Effector memory CD4-positive, alpha-beta T cell (primary cell): ENCODE data around the gene SCN10A.
A peak's percentile ranks its signal among the peaks of the same experiment; 100 is the strongest.

Experiments
- DNase-seq, 3 donors: peaks; one replicate each; pipeline ENCODE4 v3.0.0-alpha.2; 2020
- H3K27ac ChIP-seq: 2 replicates; pipeline ENCODE4 v1.7.0; 2013; ENCODE audit warnings: mild to moderate bottlenecking, low read length, moderate library complexity; ENCODE audit not compliant: insufficient read depth, poor library complexity, severe bottlenecking
- H3K27me3 ChIP-seq: replicated peaks from 2 replicates; pipeline ENCODE4 v1.7.0; 2013; ENCODE audit warnings: mild to moderate bottlenecking, low read length; ENCODE audit not compliant: insufficient read depth, control insufficient read depth, poor library complexity, severe bottlenecking
- H3K36me3 ChIP-seq: 2 replicates; pipeline ENCODE4 v1.7.0; 2013; ENCODE audit warnings: mild to moderate bottlenecking, low read length, moderate library complexity; ENCODE audit not compliant: control insufficient read depth, insufficient read depth
- H3K4me1 ChIP-seq: 2 replicates; pipeline ENCODE4 v1.7.0; 2013; ENCODE audit warnings: low read length, mild to moderate bottlenecking; ENCODE audit not compliant: control insufficient read depth, insufficient read depth, poor library complexity, severe bottlenecking
- H3K4me3 ChIP-seq: 2 replicates; pipeline ENCODE4 v1.7.0; 2013; ENCODE audit warnings: low read length, low read depth, mild to moderate bottlenecking; ENCODE audit not compliant: insufficient read depth, poor library complexity, severe bottlenecking
- H3K9me3 ChIP-seq: 2 replicates; pipeline ENCODE4 v1.7.0; 2013; ENCODE audit warnings: mild to moderate bottlenecking, low read length, moderate library complexity; ENCODE audit not compliant: control insufficient read depth

SCN10A gene

GRCh38 chr3:38669668-38670067 is 146.3 kb downstream of the SCN10A start:
- Histone ChIP-seq H3K36me3 (no peaks in the 10 kb centered on the region), H3K27ac (no peak overlapping the region), H3K27me3 (peaks cover 3% of the 10 kb centered on the region), H3K4me3 (no peak overlapping the region), H3K9me3 (no peaks in the 10 kb centered on the region), H3K4me1 (no peaks in the 10 kb centered on the region)
- no peak for DNase-seq

GRCh38 chr3:38662544-38662943 is 153.5 kb downstream of the SCN10A start:
- Histone ChIP-seq H3K27me3 (no peaks in the 10 kb centered on the region), H3K4me3 (no peak overlapping the region), H3K36me3 (no peaks in the 10 kb centered on the region), H3K27ac (no peak overlapping the region), H3K9me3 (no peaks in the 10 kb centered on the region), H3K4me1 (no peaks in the 10 kb centered on the region)
- DNase-seq = no peak

- Histone ChIP-seq H3K27ac (no peak overlapping the region), H3K9me3 (no peaks in the 10 kb centered on the region), H3K36me3 (no peaks in the 10 kb centered on the region), H3K4me3 (no peak overlapping the region), H3K27me3 (peaks cover 11% of the 10 kb centered on the region), H3K4me1 (no peaks in the 10 kb centered on the region)
- DNase-seq = no peak
Measured at GRCh38 chr3:38658841-38659240, 157.2 kb downstream of the SCN10A start.

GRCh38 chr3:38657369-38657768 is 158.6 kb downstream of the SCN10A start:
- H3K36me3 ChIP-seq = no peaks in the 10 kb centered on the region
- no peak overlapping the region for H3K4me3 ChIP-seq
- no peaks in the 10 kb centered on the region for H3K4me1 ChIP-seq
- no peaks in the 10 kb centered on the region for H3K9me3 ChIP-seq
- H3K27me3 ChIP-seq = peaks cover 11% of the 10 kb centered on the region
- no peak overlapping the region for H3K27ac ChIP-seq
- no peak for DNase-seq

GRCh38 chr3:38655708-38656300 is 160.2 kb downstream of the SCN10A start:
- no peak overlapping the region for H3K4me3 ChIP-seq
- no peak for DNase-seq
- H3K27ac ChIP-seq = no peak overlapping the region
- peaks cover 11% of the 10 kb centered on the region for H3K27me3 ChIP-seq
- H3K9me3 ChIP-seq = no peaks in the 10 kb centered on the region
- no peaks in the 10 kb centered on the region for H3K4me1 ChIP-seq
- no peaks in the 10 kb centered on the region for H3K36me3 ChIP-seq

- Histone ChIP-seq H3K27me3 (peaks cover 15% of the 10 kb centered on the region), H3K27ac (no peak overlapping the region), H3K9me3 (no peaks in the 10 kb centered on the region), H3K4me3 (no peak overlapping the region), H3K4me1 (peaks cover 3% of the 10 kb centered on the region), H3K36me3 (no peaks in the 10 kb centered on the region)
- DNase-seq = no peak
Measured at GRCh38 chr3:38653685-38654537, 162.1 kb downstream of the SCN10A start.

- Histone ChIP-seq H3K4me3 (no peak overlapping the region), H3K27ac (no peak overlapping the region), H3K9me3 (no peaks in the 10 kb centered on the region), H3K27me3 (peaks cover 20% of the 10 kb centered on the region), H3K36me3 (no peaks in the 10 kb centered on the region), H3K4me1 (peaks cover 7% of the 10 kb centered on the region)
- no peak for DNase-seq
Measured at GRCh38 chr3:38652934-38653333, 163.1 kb downstream of the SCN10A start.

- Histone ChIP-seq H3K36me3 (no peaks in the 10 kb centered on the region), H3K27me3 (peaks cover 12% of the 10 kb centered on the region), H3K4me1 (peaks cover 7% of the 10 kb centered on the region), H3K4me3 (no peak overlapping the region), H3K27ac (no peak overlapping the region), H3K9me3 (no peaks in the 10 kb centered on the region)
- DNase-seq = peak; percentile 30 to 47 (median 36)
Measured at GRCh38 chr3:38651153-38651789, 164.7 kb downstream of the SCN10A start.

GRCh38 chr3:38650248-38650951 is 165.6 kb downstream of the SCN10A start:
- no peak for DNase-seq
- H3K27ac ChIP-seq = no peak overlapping the region
- no peaks in the 10 kb centered on the region for H3K36me3 ChIP-seq
- peak overlapping the region; percentile 45 for H3K4me3 ChIP-seq
- peaks cover 9% of the 10 kb centered on the region for H3K27me3 ChIP-seq
- H3K9me3 ChIP-seq = no peaks in the 10 kb centered on the region
- peaks cover 7% of the 10 kb centered on the region for H3K4me1 ChIP-seq
